Measurements from ENCODE around the gene UBE3D. TPM values are rescaled to one million over a fixed set of nuclear protein-coding genes. Genes with fewer than 3 reads are reported as not detected.

Gene UBE3D
- polyA plus RNA-seq, 2 of the 4 experiments (the other 2 are of a cell fraction): 4.4 to 6.2 TPM

DNA sequence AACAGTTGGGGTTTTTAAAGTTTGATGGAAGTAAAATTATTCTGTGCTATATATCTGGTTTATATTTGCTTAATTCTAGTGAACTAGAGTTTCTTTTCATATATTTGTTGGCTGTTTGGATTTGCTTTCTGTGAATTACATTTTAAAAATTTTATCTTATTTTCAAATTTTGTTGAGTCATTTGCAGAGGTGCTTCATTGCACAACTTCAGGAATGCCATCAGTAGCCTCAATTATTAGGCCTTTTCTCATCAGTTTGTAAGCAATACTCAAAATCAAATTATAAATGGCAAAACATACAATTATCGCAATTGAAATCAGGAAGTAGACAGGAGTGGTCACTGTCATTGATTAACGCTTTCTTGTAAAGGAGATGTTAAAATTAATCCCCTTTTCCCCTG, 96.9 kb downstream of the UBE3D start:
- ATAC-seq: no peak
- H3K4me2 ChIP-seq: no peak overlapping the region
- 100% methylated on average over 2 of the region's 2 CpGs for WGBS (ENCODE audit: missing lambda C conversion rate)
- H3K27ac ChIP-seq: no peak overlapping the region
- H3K9me3 ChIP-seq: no peaks in the 10 kb centered on the region
- no peak for DNase-seq (ENCODE audit: low read depth in 1 of 2, low spot score in 1 of 2)
- FAIRE-seq: no peak
- H3K4me3 ChIP-seq: no peak overlapping the region
- CTCF ChIA-PET: no interaction called here
- POLR2A ChIA-PET: no interaction called here
- TF ChIP-seq TFCP2L1 (CRISPR knock-in tag; IDR thresholded peaks at IDR 0.05): no peak
- TF ChIP-seq CBX2 (IDR thresholded peaks at IDR 0.05; ENCODE audit: borderline replicate concordance, low read depth): no peak
- peaks cover 8% of the 10 kb centered on the region; the same call in 2 of the 3 replicates for H3K4me1 ChIP-seq

DNA sequence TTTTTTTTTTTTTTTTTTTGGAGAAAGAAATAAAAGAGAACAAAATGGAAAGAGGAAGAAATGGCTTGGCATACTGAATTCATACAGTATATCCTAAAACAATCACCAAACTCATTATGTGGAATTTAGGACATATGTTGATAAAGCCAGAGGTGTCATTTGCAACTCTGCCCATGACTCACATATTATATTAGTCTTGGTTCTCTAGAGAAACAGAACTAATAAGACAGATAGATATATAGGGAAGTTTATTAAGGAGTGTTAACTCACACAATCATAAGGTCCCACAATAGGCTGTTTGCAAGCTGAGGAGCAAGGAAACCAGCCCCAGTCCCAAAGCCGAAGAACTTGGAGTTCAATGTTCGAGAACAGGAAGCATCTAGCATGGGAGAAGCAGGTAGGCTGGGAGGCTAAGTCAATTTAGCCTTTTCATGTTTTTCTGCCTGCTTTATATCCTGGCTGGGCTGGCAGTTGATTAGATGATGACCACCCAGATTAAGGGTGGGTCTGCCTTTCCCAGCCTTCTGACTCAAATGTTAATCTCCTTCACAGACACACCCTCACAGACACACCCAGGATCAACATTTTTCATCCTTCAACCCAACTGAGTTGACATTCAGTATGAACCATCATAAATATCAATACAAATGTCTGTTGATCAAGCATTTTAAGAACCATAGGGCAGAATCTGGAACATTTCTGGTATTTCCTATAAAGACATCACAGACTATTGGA, 102.3 kb downstream of the UBE3D start:
- Histone ChIP-seq H3K4me2 (no peak overlapping the region; the same call in 2 of the 3 replicates), H3K4me3 (no peak overlapping the region), H3K27ac (no peak overlapping the region), H3K4me1 (0 out of 3 replicates have a peak, but pooled peaks cover 4% of the 10 kb centered on the region), H3K9me3 (no peaks in the 10 kb centered on the region)
- 93% methylated on average over 2 of the region's 2 CpGs for WGBS (ENCODE audit: missing lambda C conversion rate)
- no peak for TF ChIP-seq PHF8 (IDR thresholded peaks at IDR 0.05; ENCODE audit: borderline replicate concordance, low read depth)
- TF ChIP-seq ZNF302 (CRISPR knock-in tag; IDR thresholded peaks at IDR 0.05): no peak
- no peak for TF ChIP-seq RARB (CRISPR knock-in tag; IDR thresholded peaks at IDR 0.05)
- TF ChIP-seq, protein P1, sequence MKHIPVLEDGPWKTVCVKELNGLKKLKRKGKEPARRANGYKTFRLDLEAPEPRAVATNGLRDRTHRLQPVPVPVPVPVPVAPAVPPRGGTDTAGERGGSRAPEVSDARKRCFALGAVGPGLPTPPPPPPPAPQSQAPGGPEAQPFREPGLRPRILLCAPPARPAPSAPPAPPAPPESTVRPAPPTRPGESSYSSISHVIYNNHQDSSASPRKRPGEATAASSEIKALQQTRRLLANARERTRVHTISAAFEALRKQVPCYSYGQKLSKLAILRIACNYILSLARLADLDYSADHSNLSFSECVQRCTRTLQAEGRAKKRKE (CRISPR knock-in tag; IDR thresholded peaks at IDR 0.05; ENCODE audit: low read depth): no peak
- TF ChIP-seq RAD21 (conservative IDR thresholded peaks at IDR 0.05 in 1 of 2, IDR thresholded peaks at IDR 0.05 in 1 of 2): no peak
- no peak for TF ChIP-seq SMC3 (IDR thresholded peaks at IDR 0.05)
- no peak for TF ChIP-seq CHD4 (IDR thresholded peaks at IDR 0.05; ENCODE audit: borderline replicate concordance)
- TF ChIP-seq TP53 (CRISPR knock-in tag; IDR thresholded peaks at IDR 0.05): no peak
- TF ChIP-seq, protein P2, sequence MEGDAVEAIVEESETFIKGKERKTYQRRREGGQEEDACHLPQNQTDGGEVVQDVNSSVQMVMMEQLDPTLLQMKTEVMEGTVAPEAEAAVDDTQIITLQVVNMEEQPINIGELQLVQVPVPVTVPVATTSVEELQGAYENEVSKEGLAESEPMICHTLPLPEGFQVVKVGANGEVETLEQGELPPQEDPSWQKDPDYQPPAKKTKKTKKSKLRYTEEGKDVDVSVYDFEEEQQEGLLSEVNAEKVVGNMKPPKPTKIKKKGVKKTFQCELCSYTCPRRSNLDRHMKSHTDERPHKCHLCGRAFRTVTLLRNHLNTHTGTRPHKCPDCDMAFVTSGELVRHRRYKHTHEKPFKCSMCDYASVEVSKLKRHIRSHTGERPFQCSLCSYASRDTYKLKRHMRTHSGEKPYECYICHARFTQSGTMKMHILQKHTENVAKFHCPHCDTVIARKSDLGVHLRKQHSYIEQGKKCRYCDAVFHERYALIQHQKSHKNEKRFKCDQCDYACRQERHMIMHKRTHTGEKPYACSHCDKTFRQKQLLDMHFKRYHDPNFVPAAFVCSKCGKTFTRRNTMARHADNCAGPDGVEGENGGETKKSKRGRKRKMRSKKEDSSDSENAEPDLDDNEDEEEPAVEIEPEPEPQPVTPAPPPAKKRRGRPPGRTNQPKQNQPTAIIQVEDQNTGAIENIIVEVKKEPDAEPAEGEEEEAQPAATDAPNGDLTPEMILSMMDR (IDR thresholded peaks at IDR 0.05): no peak
- no peak for TF ChIP-seq FOSB (CRISPR knock-in tag; IDR thresholded peaks at IDR 0.05)
- TF ChIP-seq SREBF2 (IDR thresholded peaks at IDR 0.05): no peak
- TF ChIP-seq MAFK (IDR thresholded peaks at IDR 0.05; ENCODE audit: partially characterized antibody): no peak
- no peak for TF ChIP-seq EP300 (IDR thresholded peaks at IDR 0.05)
- TF ChIP-seq, protein P3, sequence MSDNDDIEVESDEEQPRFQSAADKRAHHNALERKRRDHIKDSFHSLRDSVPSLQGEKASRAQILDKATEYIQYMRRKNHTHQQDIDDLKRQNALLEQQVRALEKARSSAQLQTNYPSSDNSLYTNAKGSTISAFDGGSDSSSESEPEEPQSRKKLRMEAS (IDR thresholded peaks at IDR 0.05): no peak
- TF ChIP-seq KDM1A (IDR thresholded peaks at IDR 0.05; ENCODE audit: low read depth): no peak
- TF ChIP-seq ZC3H11A (IDR thresholded peaks at IDR 0.05): no peak
- no peak for TF ChIP-seq EHF (CRISPR knock-in tag; IDR thresholded peaks at IDR 0.05)
- no peak for TF ChIP-seq CHD2 (IDR thresholded peaks at IDR 0.05; ENCODE audit: low read length, partially characterized antibody)
- POLR2A ChIA-PET: no interaction called here
- CTCF ChIA-PET: no interaction called here
- FAIRE-seq (no peak), DNase-seq (ENCODE audit: low read depth in 1 of 2, low spot score in 1 of 2) (peak in 1 of 2 experiments; percentile 42), ATAC-seq (no peak)

DNA sequence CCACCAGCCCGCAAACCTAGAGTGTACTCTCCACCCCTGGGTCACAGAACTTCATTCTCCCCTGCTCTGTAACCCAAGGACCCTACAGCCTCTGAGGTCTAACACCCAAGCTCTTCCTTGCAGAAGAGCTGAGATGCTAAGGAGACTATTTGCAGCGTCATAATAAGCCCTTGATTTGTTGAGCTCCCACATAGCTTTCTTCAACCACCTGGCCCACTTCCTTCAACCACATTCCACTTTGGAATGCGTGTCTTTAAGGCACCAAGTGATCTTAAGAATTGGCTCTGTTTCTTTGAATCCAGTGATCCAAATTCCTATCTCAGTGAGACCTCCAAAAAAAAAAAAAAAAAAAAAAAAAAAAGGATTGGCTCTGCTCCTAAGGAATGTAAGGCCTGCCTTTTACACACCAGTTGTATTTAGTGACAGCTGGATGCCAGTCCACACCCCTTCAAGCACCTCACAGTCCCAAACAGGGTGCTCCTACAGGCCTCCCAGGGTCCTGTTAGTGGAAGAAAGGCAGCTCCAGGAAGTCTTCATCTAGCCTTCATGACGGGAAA, 106.2 kb downstream of the UBE3D start:
- Histone ChIP-seq H3K4me1 (0 out of 3 replicates have a peak, but pooled peaks cover 4% of the 10 kb centered on the region), H3K4me2 (no peak overlapping the region), H3K27ac (no peak overlapping the region), H3K9me3 (no peaks in the 10 kb centered on the region), H3K4me3 (no peak overlapping the region)
- no peak for FAIRE-seq
- DNase-seq (ENCODE audit: low read depth in 1 of 2, low spot score in 1 of 2): no peak
- ChIA-PET CTCF (no interaction called here), POLR2A (no interaction called here)
- ATAC-seq: no peak
- WGBS (ENCODE audit: missing lambda C conversion rate): 93% methylated on average over 4 of the region's 4 CpGs
- TF ChIP-seq FOXS1 (CRISPR knock-in tag; IDR thresholded peaks at IDR 0.05) (no peak), KDM1A (IDR thresholded peaks at IDR 0.05; ENCODE audit: low read depth) (no peak), NPAS2 (CRISPR knock-in tag; IDR thresholded peaks at IDR 0.05; ENCODE audit: borderline replicate concordance) (no peak), EP300 (IDR thresholded peaks at IDR 0.05) (no peak), ZSCAN20 (CRISPR knock-in tag; IDR thresholded peaks at IDR 0.05) (no peak), CBX8 (IDR thresholded peaks at IDR 0.05) (no peak), EHF (CRISPR knock-in tag; IDR thresholded peaks at IDR 0.05) (no peak), CBX2 (IDR thresholded peaks at IDR 0.05; ENCODE audit: borderline replicate concordance, low read depth) (no peak), JUN (IDR thresholded peaks at IDR 0.05) (no peak)
- TF ChIP-seq, protein P4, sequence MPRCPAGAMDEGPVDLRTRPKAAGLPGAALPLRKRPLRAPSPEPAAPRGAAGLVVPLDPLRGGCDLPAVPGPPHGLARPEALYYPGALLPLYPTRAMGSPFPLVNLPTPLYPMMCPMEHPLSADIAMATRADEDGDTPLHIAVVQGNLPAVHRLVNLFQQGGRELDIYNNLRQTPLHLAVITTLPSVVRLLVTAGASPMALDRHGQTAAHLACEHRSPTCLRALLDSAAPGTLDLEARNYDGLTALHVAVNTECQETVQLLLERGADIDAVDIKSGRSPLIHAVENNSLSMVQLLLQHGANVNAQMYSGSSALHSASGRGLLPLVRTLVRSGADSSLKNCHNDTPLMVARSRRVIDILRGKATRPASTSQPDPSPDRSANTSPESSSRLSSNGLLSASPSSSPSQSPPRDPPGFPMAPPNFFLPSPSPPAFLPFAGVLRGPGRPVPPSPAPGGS (IDR thresholded peaks at IDR 0.05): no peak

Measured in A549 (cell line).